GM12878 (cell line): ENCODE data around the gene KAZN. TPM values are rescaled to one million over a fixed set of nuclear protein-coding genes. Genes with fewer than 3 reads are reported as not detected.

Experiments
- ATAC-seq: fragments of 200-7000 bp; cut with Tn5 transposase; 3 replicates; pipeline ENCODE4 v1.9.1; 2020; ENCODE audit warnings: mild to moderate bottlenecking, moderate library complexity
- BruUV-seq: library from RNA; stranded (reverse); fragments of 400-500 nt; replicated peaks from 2 replicates; lab custom pipeline; 2021; lab: Mats Ljungman, UMichigan
- CTCF ChIA-PET: fragments of 300-600 bp; sonication (Branson Sonifier 250); formaldehyde crosslinking; extraction: SDS; loops from one replicate; lab custom pipeline; 2021; ENCODE audit warnings: inconsistent platforms; lab: Yijun Ruan, JAX
- POLR2A ChIA-PET: fragments of 350-600 bp; formaldehyde crosslinking; extraction: SDS; loops from one replicate; lab custom pipeline; 2021; ENCODE audit warnings: inconsistent platforms; lab: Charles Lee
- RAD21 ChIA-PET: fragments of 300-600 bp; sonication (Branson Sonifier 250); formaldehyde crosslinking; loops from one replicate; lab custom pipeline; 2023; ENCODE audit warnings: antibody characterized with exemption; ENCODE audit not compliant: unreplicated experiment; lab: Charles Lee
- SMC1A ChIA-PET: fragments of 300-600 bp; sonication (Branson Sonifier 250); formaldehyde crosslinking; loops from one replicate; lab custom pipeline; 2023; ENCODE audit not compliant: unreplicated experiment, uncharacterized antibody; lab: Charles Lee
- DNase-seq: peaks from one replicate; pipeline ENCODE4 v3.0.0-alpha.2; 2011; ENCODE audit warnings: low read depth, low spot score
- FAIRE-seq: peaks from 3 replicates; lab custom pipeline; 2011; peaks lifted over from hg19 to GRCh38; lab: Jason Lieb, UNC
- H2AFZ ChIP-seq: 2 replicates; pipeline ENCODE4 v1.6.0; 2011; ENCODE audit warnings: low read depth, low read length, control low read depth; ENCODE audit not compliant: control insufficient read depth
- H3K27ac ChIP-seq: 2 replicates; pipeline ENCODE4 v1.5.1; 2011; ENCODE audit warnings: control low read depth; ENCODE audit not compliant: control insufficient read depth, insufficient read depth
- H3K27me3 ChIP-seq, 2 experiments: replicated peaks in 1 of 2; 2 replicates each; pipeline versions ENCODE4 v1.6.0 to v1.6.1; 2011; ENCODE audit warnings: low read length in 1 of 2; ENCODE audit not compliant: control insufficient read depth in 2 of 2, insufficient read depth in 2 of 2
- H3K36me3 ChIP-seq, 2 experiments: 2 replicates each; pipeline ENCODE4 v1.5.1; 2011; ENCODE audit warnings: low read length in 1 of 2; ENCODE audit not compliant: control insufficient read depth in 2 of 2, insufficient read depth in 2 of 2
- H3K4me1 ChIP-seq: 2 replicates; pipeline ENCODE4 v1.6.1; 2011; ENCODE audit warnings: mild to moderate bottlenecking, low read length, moderate library complexity, mixed read lengths; ENCODE audit not compliant: control insufficient read depth, insufficient read depth
- H3K4me2 ChIP-seq: 2 replicates; pipeline ENCODE4 v1.6.0; 2011; ENCODE audit warnings: control low read depth; ENCODE audit not compliant: control insufficient read depth, insufficient read depth
- H3K4me3 ChIP-seq: fragments of 200-600 bp; sonication (generic); 2 replicates; pipeline ENCODE4 v1.5.1; 2016
- H3K79me2 ChIP-seq: 2 replicates; pipeline ENCODE4 v1.6.0; 2011; ENCODE audit warnings: low read length; ENCODE audit not compliant: control insufficient read depth, insufficient read depth
- H3K9ac ChIP-seq: 2 replicates; pipeline ENCODE4 v1.8.0; 2011; ENCODE audit warnings: low read length, control low read depth, mixed read lengths; ENCODE audit not compliant: control insufficient read depth, insufficient read depth
- H3K9me3 ChIP-seq: replicated peaks from 3 replicates; pipeline ENCODE4 v1.5.1; 2011; ENCODE audit warnings: mild to moderate bottlenecking, low read length; ENCODE audit not compliant: control insufficient read depth, insufficient read depth
- H4K20me1 ChIP-seq: 2 replicates; pipeline ENCODE4 v1.6.0; 2011; ENCODE audit not compliant: control insufficient read depth, insufficient read depth
- BRCA1 ChIP-seq: IDR thresholded peaks from 2 replicates; pipeline ENCODE4 v1.6.1; 2011; ENCODE audit warnings: low read depth, low read length, improper control_type of control experiment
- CREB1 ChIP-seq: IDR thresholded peaks from 2 replicates; pipeline ENCODE4 v1.6.1; 2012; ENCODE audit warnings: low read depth, mild to moderate bottlenecking, inconsistent platforms
- EP300 ChIP-seq, 2 experiments: fragments of 150-350 bp in 1 of 2; IDR thresholded peaks; 2 replicates each; pipeline ENCODE4 v1.6.1; 2011 to 2012; ENCODE audit warnings: low read depth in 2 of 2, low read length in 2 of 2, borderline replicate concordance in 1 of 2, improper control_type of control experiment in 1 of 2, inconsistent platforms in 1 of 2; ENCODE audit not compliant: control insufficient read depth in 1 of 2
- IKZF1 ChIP-seq: fragments of 450-650 bp; conservative IDR thresholded peaks from 2 replicates; pipeline ENCODE4 v1.6.1; 2017; ENCODE audit warnings: antibody characterized with exemption, mild to moderate bottlenecking
- NFXL1 ChIP-seq: fragments of 450-650 bp; IDR thresholded peaks from 2 replicates; pipeline ENCODE4 v1.6.1; 2017; ENCODE audit warnings: antibody characterized with exemption, mild to moderate bottlenecking, borderline replicate concordance
- NRF1 ChIP-seq: conservative IDR thresholded peaks from 2 replicates; pipeline ENCODE4 v1.6.1; 2011; ENCODE audit warnings: mild to moderate bottlenecking, low read depth, low read length, improper control_type of control experiment
- SUPT20H ChIP-seq: IDR thresholded peaks from 2 replicates; pipeline ENCODE4 v1.6.1; 2011; ENCODE audit warnings: low read depth, mild to moderate bottlenecking, low read length, moderate library complexity, borderline replicate concordance; ENCODE audit not compliant: control insufficient read depth
- ZSCAN29 ChIP-seq: fragments of 450-650 bp; IDR thresholded peaks from 2 replicates; pipeline ENCODE4 v1.6.1; 2017; ENCODE audit warnings: mild to moderate bottlenecking, moderate library complexity
- WGBS: methylation state at CpG from one replicate; pipeline ENCODE4 v1.1.6; 2016; ENCODE audit warnings: low lambda C conversion rate; ENCODE audit not compliant: insufficient replicate concordance, insufficient coverage; ENCODE audit errors: missing lambda C conversion rate; 5-methylcytosine and 5-hydroxymethylcytosine counted together
- in situ Hi-C: fragments of 300-500 bp; cut with MboI; formaldehyde crosslinking; loops from 9 replicates; pipeline ENCODE4 v1.14.3; 2018; ENCODE audit warnings: mixed read lengths
- intact Hi-C: fragments of 100-400 bp; cut with micrococcal nuclease; formaldehyde crosslinking; loops from one replicate; pipeline ENCODE4 v1.14.2; 2022; ENCODE audit not compliant: unreplicated experiment
- polyA plus RNA-seq, 11 experiments: library from polyadenylated mRNA; depleted of rRNA in 4 of 11; unstranded in 6 of 11; stranded (reverse) in 5 of 11; fragments of >200 nt; fragmentation: Nextera tagmentation in 4 of 11; fragmentation: Illumina TruSeq in 1 of 11; extraction: Ambion mirVana in 4 of 11; extraction: Trizol in 1 of 11; gene quantifications; 1 replicate in 1 of 11; 2 replicates in 10 of 11; pipeline versions ENCODE4 v1.2.1 to v1.2.3, GENCODE V29; 2011 to 2016; ENCODE audit warnings: inconsistent platforms in 2 of 11, missing spikeins in 2 of 11, low read depth in 1 of 11
- total RNA-seq, 4 experiments: library from RNA; depleted of rRNA in 3 of 4; stranded (reverse); fragments of >200 nt in 3 of 4; fragmentation: Illumina TruSeq in 1 of 4; extraction: Trizol in 1 of 4; gene quantifications; 2 replicates each; pipeline versions ENCODE4 v1.2.1 to v1.2.3, GENCODE V29; 2013 to 2021
- TF ChIP-seq, protein P1 (sequence below): fragments of 450-650 bp; IDR thresholded peaks from 2 replicates; pipeline ENCODE4 v1.6.1; 2018; ENCODE audit warnings: mild to moderate bottlenecking, low read depth, moderate library complexity; ENCODE audit not compliant: partially characterized antibody
- TF ChIP-seq, protein P2 (sequence below): fragments of 450-650 bp; IDR thresholded peaks from 2 replicates; pipeline ENCODE4 v1.6.1; 2014; ENCODE audit warnings: mild to moderate bottlenecking
- TF ChIP-seq, protein P3 (sequence below): fragments of 450-650 bp; IDR thresholded peaks from 2 replicates; pipeline ENCODE4 v1.6.1; 2017; ENCODE audit warnings: borderline replicate concordance
- TF ChIP-seq, protein P4 (sequence below): fragments of 450-650 bp; IDR thresholded peaks from 2 replicates; pipeline ENCODE4 v1.6.1; 2017; ENCODE audit warnings: mild to moderate bottlenecking, low read depth, inconsistent platforms; ENCODE audit not compliant: poor library complexity, severe bottlenecking

The KAZN gene
- total and polyA plus RNA-seq, 10 of the 15 experiments (the other 5 are each of a cell fraction or from before 2014, with no cell fraction given), result 0.72 to 4.0 (median 1.2) TPM

DNA sequence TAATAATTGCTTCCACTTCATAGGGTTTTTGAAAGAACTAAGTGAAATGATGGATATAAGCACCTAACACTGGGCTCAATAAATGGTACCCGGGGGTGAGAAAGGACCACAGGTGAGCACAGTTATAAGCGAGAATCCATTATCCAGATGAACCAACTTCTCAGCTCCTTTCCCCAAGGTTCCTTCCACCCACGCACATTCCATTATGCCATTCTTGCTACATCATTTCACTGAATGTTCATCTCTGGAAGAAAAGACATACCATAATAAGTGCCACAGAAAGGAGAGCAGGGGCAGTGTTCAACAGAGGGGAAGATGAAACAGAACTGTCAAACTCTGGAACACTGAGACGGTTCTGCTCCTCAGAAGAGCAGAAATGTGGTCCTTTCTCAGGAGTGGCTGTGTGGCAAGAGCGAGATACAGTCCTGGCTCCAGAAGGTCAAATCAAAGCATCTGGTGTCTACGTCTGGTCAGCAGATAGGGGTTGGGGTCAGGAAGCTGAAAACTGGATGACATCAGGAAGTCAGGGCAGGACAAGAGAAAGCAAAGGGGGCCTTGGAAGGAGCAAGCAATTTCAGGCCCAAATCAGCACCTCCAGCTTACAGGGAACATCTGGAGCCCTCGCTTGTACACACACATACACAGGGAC lies 299.6 kb downstream of the KAZN start (continued):
- TF ChIP-seq, protein P1, sequence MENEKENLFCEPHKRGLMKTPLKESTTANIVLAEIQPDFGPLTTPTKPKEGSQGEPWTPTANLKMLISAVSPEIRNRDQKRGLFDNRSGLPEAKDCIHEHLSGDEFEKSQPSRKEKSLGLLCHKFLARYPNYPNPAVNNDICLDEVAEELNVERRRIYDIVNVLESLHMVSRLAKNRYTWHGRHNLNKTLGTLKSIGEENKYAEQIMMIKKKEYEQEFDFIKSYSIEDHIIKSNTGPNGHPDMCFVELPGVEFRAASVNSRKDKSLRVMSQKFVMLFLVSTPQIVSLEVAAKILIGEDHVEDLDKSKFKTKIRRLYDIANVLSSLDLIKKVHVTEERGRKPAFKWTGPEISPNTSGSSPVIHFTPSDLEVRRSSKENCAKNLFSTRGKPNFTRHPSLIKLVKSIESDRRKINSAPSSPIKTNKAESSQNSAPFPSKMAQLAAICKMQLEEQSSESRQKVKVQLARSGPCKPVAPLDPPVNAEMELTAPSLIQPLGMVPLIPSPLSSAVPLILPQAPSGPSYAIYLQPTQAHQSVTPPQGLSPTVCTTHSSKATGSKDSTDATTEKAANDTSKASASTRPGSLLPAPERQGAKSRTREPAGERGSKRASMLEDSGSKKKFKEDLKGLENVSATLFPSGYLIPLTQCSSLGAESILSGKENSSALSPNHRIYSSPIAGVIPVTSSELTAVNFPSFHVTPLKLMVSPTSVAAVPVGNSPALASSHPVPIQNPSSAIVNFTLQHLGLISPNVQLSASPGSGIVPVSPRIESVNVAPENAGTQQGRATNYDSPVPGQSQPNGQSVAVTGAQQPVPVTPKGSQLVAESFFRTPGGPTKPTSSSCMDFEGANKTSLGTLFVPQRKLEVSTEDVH, result no peak
- TF ChIP-seq, protein P2, sequence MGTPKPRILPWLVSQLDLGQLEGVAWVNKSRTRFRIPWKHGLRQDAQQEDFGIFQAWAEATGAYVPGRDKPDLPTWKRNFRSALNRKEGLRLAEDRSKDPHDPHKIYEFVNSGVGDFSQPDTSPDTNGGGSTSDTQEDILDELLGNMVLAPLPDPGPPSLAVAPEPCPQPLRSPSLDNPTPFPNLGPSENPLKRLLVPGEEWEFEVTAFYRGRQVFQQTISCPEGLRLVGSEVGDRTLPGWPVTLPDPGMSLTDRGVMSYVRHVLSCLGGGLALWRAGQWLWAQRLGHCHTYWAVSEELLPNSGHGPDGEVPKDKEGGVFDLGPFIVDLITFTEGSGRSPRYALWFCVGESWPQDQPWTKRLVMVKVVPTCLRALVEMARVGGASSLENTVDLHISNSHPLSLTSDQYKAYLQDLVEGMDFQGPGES, result no peak
- TF ChIP-seq CREB1, result no peak
- TF ChIP-seq, protein P3, sequence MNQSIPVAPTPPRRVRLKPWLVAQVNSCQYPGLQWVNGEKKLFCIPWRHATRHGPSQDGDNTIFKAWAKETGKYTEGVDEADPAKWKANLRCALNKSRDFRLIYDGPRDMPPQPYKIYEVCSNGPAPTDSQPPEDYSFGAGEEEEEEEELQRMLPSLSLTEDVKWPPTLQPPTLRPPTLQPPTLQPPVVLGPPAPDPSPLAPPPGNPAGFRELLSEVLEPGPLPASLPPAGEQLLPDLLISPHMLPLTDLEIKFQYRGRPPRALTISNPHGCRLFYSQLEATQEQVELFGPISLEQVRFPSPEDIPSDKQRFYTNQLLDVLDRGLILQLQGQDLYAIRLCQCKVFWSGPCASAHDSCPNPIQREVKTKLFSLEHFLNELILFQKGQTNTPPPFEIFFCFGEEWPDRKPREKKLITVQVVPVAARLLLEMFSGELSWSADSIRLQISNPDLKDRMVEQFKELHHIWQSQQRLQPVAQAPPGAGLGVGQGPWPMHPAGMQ, result no peak

DNA sequence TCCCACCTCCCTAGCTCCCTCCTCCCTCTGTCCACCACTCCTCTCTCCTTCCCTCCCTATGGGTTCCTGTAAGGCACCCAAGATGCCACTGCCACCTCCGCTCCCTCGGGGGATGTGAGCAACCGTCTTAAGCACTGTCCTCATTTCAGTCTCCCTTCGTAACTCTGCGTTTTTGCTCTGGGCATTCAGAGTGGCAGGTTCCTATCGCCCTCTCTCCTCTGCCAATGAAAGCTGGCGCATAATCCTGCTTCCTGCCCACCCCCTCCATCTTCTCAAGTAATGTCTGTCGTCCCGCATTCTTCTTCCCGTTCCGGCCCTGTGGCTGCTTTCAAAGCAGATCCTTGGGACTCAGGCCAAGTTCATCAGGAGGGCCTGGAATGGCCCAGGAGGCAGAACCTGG lies 301.2 kb downstream of the KAZN start:
- Histone ChIP-seq H3K9ac (no peak overlapping the region), H3K4me2 (no peak overlapping the region), H4K20me1 (no peaks in the 10 kb centered on the region), H3K79me2 (no peaks in the 10 kb centered on the region), H3K4me1 (no peaks in the 10 kb centered on the region), H3K27ac (no peak overlapping the region), H2AFZ (no peak overlapping the region), H3K27me3 (no peaks in the 10 kb centered on the region; a peak in 1 of 4 replicates), H3K4me3 (no peak overlapping the region), H3K9me3 (no peaks in the 10 kb centered on the region; the same call in 2 of the 3 replicates), H3K36me3 (no peaks in the 10 kb centered on the region)
- DNase-seq (no peak), FAIRE-seq (no peak), ATAC-seq (no peak)
- BruUV-seq, result no TSS peak
- intact Hi-C loops (no loop called here), in situ Hi-C loops (no loop called here)
- SMC1A ChIA-PET, result no interaction called here
- CTCF ChIA-PET, result no interaction called here
- POLR2A ChIA-PET, result no interaction called here
- RAD21 ChIA-PET, result no interaction called here
- WGBS, result 60% methylated on average over 11 of the region's 11 CpGs
- TF ChIP-seq IKZF1 (no peak), SUPT20H (no peak), NRF1 (no peak), BRCA1 (no peak), NFXL1 (no peak), ZSCAN29 (no peak), EP300 (IDR thresholded peaks at IDR 0.05; ENCODE audit: borderline replicate concordance in 1 of 2, control insufficient read depth in 1 of 2, low read depth in 2 of 2, low read length in 2 of 2) (no peak)
- TF ChIP-seq, protein P4, sequence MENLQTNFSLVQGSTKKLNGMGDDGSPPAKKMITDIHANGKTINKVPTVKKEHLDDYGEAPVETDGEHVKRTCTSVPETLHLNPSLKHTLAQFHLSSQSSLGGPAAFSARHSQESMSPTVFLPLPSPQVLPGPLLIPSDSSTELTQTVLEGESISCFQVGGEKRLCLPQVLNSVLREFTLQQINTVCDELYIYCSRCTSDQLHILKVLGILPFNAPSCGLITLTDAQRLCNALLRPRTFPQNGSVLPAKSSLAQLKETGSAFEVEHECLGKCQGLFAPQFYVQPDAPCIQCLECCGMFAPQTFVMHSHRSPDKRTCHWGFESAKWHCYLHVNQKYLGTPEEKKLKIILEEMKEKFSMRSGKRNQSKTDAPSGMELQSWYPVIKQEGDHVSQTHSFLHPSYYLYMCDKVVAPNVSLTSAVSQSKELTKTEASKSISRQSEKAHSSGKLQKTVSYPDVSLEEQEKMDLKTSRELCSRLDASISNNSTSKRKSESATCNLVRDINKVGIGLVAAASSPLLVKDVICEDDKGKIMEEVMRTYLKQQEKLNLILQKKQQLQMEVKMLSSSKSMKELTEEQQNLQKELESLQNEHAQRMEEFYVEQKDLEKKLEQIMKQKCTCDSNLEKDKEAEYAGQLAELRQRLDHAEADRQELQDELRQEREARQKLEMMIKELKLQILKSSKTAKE, result no peak
